Hematopoietic multipotent progenitor cell treated with erythropoietin and hydrocortisone succinate and interleukin-3 and kit ligand, for 8 days (in vitro differentiated cells): Measurements from ENCODE around the gene NAPG.
"Not testable (repeated sequence)": the region's sequence is repeated elsewhere in the genome, so short reads cannot be mapped to it uniquely, and the experiment has no call there.

ENCODE experiments used
- DNase-seq: peaks from one replicate; pipeline ENCODE4 v3.0.0-alpha.2; 2015

NAPG gene

DNA sequence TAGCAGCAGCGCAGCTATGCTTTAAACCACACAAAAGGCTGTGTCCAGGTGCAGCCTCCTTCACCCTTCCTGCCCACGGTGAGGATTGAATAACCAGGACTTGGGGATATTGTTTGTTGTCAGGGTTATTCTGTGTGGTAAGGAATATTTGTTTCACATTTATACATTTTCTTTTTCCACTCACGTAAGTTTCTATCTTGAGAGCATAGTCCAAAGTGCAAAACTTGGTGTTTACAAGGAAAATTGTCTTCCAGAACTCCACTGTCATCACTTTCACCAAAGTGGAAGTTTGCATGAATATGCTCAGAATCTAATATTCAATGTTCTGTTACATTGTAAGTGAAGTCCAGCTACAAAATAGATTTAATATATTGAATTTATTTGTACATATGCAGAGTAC lies 26.4 kb downstream of the NAPG start:
- no peak for DNase-seq

DNA sequence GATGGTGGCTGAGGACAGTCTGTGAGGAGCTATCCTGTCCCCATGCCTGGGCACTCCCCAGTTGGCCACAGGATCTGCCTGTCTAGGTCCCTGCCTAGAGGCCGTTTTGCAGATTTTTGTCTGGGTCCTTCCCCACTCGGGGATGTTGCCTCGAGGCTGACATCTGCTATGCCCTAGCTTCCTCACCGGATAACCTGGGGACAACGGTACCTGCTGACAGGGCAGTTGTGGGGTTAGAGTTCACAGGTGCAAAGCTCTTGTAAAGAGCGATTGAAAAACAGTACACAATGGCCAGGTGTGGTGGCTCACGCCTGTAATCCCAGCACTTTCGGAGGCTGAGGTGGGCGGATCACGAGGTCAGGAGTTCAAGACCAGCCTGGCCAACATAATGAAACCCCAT lies 30.4 kb downstream of the NAPG start:
- not testable (repeated sequence) for DNase-seq

DNA sequence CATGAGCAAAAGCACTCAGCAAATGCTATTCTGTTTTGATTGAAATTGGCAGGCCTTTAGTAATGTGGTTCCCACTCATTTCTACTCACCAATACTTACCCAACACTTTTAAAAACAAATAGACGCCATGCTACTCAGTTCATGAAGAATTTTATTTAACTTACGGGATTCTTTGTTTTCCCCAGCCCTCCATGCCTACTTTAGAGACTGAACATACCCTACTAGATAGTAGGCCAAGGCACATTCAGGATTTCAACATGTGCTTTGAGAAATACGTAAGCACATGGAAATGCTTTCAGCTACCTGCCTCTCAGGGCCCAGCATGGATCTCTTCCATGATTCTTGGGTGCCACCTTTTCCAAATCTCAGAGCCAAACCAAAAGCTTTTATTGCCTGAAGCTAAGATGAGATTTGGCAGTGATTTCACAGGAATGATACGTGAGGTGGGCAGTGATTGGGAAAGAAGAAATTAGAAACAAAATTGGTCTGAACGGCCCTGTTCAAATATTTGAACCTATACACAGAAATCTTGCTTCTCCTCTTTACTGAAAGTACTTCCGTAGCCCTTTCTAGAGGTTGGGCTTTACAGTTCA lies 31.4 kb downstream of the NAPG start:
- no peak for DNase-seq

DNA sequence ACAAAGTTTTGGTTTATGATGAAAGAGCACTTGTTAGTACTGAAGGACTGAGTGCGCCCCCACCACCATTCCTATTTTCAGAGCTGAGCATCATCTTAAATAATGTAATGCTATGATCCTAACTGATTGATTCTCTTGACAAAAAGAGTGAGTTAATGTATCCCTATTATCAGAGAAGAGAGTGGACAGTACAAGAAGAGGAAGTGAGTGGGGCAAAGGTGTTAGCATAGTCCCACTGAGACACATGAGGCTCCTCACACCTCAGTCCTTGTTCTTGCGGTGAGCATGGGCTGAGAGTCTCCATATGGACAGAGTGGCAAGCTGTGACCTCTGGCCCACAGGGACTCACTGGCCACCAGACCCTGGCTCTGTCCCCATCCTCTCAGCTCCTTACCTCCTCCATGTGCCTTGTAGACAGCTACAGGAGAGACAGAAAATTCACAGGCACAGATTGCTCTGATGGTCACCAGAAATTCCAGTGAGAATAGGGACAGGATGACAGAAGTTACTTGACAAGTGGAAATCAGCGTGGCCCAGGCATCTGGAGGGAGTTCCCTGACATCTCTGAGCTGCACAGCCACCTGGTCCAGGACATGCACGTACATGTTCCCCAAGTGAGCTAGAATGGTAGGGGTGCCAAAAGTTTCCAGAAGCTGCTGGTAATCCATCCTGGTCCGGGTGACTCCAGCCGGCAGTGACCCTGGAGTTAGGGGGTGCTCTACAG lies 32.6 kb downstream of the NAPG start:
- no peak for DNase-seq

DNA sequence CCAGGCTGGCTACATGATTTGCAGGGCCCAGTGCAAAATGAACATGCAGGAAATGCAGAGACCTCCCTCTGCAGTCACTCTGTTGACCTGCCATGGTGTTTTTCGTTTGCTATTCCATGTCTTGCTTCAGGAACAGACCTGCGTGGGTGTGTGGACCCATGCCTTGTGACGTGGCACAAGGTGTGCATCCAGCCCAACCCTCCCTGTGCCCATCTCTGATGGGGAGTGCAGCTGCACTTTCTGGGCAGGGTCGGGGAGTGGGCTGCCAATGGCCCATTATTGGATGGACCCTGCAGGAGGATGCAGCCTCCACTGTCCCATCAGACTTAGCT lies 33.1 kb downstream of the NAPG start:
- no peak for DNase-seq

DNA sequence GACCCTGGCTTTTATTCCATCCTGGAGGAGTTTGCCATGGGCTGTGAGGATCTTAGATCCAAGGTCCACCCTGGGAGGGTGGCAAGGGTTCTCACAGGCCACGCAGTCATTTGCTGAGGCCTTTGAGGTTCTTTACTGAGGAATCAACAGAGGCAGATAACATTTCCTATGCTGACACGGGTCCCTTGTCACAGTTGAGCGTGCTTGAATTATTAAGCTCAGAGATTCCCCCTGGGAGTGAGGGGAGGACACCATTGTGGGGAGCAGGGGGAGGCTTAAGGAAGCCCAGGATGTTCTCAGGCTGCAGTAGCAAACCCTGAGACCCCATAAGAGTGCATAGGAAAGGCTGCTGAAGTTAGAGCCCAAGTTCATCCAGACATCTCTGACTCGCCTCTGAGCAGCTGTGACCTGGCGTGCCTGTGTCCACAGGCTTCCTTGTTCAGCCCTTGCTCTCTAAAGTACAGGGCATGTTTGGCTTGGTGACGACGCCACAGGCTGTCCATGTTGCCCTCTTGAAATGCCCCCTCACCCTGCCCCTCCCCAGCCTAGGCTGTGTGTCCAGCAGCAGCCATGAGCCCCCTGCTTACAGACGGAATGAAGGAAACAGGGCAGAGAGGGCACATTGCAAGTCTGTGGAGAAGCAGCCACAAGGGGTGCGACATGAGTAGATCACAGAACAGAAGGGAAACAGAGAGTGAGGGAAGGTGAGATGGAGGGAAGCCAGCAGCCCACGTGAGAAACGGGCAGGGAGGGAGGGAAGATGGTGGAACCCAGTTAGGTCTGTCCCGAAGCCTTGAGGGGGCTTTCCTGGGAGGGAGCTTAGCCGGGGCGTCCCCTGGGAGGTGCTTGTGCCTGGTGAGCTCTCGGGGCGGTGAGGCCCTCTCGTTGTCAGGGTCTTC lies 34.0 kb downstream of the NAPG start:
- peak; percentile 16 for DNase-seq

DNA sequence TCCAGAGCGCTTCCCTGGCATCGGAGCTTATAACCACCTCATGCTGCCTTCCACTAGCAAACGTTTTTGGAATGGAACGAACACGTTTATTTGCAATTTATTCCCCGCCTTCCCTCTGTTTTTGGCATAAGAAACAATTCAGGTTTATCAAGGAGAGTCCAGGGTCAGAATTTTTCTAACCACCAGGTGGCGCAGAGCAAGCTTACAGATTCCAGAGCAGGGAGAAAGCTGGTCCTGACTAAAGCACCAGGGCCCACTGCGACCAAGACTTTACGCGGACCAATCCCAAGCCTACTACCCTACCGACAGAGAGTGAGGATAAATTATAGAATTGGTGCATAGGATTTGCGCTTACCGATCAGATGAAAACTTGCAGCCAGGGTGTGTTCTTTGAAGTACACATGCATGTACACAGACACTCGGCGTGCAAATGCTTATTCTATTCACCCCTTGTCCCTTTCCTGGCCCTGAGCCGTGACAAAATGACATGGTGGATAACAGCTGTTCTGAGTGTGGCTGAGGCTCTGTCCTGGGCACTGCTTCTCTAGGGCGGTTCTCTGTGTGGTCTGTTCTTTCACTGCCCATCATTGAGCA lies 34.7 kb downstream of the NAPG start:
- DNase-seq = peak; percentile 77

DNA sequence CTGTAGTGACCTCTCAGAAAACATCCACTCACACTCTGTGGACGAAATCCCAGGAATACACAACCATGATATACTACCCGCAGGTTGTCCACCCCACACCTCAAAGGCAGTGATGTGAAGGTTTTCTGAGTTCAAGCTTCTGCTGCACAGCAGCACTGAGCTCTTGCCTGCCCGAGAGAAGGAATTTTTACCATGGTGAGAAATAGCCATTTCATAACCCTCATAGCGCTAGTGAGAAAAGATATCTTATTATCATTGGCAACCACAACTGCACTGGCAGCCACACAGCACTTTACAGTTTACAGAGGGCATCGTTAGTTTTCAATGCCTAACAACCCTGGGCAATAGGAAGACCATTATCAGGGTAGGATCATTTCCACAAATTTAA lies 36.9 kb downstream of the NAPG start:
- peak; percentile 3 for DNase-seq

DNA sequence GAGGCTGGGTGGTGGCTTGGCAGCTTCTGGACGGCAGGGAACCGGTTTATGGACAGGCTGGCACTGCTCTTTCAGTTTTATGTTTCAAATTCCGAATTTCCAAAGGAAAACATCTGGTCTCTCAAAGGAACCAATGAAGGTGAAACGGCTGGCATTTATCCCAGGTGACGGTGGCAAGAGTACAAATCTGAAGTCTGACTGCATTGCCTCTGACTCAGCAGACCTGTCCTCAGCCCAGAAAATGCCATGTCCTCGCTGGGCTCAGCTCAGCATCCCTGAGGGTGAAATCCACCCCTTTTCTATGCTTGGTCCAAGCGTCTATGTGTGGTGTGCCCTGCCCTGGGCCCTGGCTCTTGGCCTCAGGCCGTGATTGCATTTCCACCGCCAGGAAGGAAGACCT lies 38.1 kb downstream of the NAPG start:
- DNase-seq = no peak

DNA sequence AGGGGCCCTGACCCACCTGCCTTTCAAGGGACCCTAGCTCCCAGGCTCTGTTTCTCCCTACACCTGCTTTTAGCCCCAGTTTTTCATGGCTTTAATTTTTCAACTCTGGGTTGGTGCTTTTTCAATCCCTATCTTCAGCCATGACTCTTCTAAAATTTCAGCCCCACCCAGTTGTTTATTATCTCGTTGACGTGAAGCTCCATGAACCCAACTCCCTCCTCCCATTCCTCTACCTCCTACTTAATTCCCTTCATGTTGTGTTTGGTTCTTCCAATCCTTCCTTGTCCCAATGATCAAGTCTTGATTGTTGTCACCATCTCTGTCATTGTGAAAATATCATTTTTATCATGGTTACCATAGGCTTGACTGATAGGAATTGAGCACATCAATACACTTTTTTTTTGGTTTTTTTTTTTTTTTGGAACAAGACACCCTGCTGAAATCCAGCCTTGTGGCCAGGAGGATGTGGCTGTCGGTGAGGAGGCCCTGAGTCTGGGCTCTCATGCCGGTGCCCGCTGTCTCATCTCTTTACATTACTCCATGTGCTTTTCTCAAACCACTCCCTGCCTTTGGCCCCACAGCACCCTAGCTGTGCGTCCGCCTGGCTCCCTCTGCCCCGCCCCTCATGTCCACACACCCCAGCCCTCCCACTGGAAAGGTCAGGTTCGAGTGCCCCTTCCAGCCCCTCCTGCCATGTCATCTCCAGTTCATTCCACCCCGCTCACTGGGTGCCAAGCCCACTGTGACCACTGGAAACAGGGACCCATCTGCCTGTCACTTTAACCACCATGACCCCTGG lies 39.3 kb downstream of the NAPG start:
- peak; percentile 6 for DNase-seq

DNA sequence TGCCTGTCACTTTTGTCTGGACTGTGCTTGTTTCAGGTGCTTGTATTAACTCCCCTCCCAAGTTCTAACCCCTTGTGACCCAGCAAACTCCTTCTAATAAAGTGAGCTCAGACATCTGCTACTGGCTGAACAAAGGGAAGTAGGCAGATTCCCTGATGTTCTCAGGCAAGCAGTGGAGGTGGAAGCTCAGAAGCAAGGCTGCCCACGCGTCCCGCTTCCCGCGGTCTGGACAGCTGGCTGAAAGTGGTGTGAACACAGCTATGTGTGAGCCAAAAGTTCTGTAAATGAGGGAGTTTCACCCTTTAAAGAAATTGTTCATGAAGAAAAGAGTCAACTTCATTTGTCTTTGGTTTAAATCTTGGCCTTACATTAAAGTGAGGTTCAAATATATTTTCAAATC lies 40.0 kb downstream of the NAPG start:
- DNase-seq = no peak

DNA sequence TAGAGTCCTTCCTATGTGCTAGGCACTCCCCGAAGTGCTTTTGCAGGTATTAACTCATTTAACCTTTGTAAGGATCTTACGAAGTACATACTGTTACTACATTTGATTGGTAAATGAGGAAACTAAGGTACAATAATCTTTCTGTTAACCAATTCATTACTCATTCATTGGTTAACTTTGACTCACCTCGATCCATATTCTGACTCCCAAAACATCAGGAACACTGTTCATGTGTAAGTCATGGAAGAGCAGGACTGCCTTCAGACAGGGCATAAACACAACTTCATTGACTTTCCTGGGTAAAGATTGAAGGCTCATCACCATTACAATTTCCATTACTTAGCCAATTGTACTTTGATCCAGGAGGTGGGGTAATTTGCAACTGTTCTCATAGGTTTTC lies 40.6 kb downstream of the NAPG start:
- no peak for DNase-seq

DNA sequence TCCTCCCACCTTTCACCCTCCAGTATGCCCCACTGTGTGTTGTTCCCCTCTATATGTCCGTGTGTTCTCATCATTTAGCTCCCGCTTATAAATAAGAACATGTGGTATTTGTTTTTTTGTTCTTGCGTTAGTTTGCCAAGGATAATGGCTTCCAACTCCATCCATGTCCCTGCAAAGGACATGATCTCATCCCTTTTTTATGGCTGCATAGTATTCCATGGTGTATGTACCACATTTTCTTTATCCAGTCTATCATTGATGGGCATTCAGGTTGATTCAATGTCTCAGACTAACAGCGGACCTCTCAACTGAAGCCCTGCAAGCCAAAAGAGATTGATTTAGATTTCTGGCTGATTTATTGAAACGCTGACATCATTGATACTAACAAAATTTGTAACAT lies 44.1 kb downstream of the NAPG start:
- DNase-seq = not testable (repeated sequence)

DNA sequence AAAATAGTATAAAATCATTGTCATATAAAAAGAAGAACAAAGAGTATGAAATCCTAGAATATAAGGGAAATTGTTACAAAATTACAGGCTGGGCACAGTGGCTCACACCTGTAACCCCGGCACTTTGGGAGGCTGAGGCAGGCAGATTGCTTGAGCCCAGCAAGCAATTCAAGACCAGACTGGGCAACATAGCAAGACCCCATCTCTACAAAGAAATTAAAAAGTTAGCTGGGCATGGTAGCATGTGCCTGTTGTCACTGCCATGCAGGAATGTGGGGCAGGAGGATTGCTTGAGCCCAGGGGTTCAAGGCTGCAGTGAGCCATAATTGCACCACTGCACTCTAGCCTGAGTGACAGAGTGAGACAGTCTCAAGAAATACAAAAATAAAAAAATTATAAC lies 44.8 kb downstream of the NAPG start:
- DNase-seq = no peak

DNA sequence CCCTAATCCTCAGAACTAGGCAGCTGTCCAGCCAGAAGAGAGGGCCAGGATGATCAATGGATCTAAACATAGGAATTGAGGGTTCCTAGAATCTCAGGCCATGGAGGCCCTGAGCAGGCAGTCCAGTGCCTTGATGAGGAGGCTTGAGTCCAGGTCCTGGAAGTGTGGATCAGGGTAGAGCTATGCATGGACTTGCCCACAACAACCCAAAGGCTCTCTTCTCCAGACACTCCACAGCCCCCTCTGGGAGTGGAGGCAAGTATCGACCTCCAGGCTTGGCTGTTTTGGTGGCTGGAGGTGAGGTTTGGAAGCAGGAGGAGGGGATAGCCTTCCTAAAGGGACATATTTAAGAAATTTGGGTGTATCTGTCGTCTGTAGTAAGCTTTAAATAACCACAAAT lies 45.7 kb downstream of the NAPG start:
- no peak for DNase-seq

DNA sequence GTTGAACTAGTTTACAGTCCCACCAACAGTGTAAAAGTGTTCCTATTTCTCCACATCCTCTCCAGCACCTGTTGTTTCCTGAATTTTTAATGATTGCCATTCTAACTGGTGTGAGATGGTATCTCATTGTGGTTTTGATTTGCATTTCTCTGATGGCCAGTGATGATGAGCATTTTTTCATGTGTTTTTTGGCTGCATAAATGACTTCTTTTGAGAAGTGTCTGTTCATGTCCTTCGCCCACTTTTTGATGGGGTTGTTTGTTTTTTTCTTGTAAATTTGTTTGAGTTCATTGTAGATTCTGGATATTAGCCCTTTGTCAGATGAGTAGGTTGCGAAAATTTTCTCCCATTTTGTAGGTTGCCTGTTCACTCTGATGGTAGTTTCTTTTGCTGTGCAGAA lies 47.4 kb downstream of the NAPG start:
- not testable (repeated sequence) for DNase-seq

DNA sequence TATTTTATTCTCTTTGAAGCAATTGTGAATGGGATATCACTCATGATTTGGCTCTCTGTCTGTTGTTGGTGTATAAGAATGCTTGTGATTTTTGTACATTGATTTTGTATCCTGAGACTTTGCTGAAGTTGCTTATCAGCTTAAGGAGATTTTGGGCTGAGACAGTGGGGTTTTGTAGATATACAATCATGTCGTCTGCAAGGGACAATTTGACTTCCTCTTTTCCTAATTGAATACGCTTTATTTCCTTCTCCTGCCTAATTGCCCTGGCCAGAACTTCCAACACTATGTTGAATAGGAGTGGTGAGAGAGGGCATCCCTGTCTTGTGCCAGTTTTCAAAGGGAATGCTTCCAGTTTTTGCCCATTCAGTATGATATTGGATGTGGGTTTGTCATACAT lies 48.6 kb downstream of the NAPG start:
- DNase-seq = not testable (repeated sequence)

DNA sequence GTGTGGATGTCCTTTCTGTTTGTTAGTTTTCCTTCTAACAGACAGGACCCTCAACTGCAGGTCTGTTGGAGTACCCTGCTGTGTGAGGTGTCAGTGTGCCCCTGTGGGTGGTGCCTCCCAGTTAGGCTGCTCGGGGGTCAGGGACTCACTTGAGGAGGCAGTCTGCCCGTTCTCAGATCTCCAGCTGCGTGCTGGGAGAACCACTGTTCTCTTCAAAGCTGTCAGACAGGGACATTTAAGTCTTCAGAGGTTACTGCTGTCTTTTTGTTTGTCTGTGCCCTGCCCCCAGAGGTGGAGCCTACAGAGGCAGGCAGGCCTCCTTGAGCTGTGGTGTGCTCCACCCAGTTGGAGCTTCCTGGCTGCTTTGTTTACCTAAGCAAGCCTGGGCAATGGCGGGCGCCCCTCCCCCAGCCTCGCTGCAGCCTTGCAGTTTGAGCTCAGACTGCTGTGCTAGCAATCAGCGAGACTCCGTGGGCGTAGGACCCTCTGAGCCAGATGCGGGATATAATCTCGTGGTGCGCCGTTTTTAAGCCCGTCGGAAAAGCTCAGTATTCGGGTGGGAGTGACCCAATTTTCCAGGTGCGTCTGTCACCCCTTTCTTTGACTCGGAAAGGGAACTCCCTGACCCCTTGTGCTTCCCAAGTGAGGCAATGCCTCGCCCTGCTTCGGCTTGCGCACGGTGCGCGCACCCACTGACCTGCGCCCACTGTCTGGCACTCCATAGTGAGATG lies 52.2 kb downstream of the NAPG start:
- not testable (repeated sequence) for DNase-seq

DNA sequence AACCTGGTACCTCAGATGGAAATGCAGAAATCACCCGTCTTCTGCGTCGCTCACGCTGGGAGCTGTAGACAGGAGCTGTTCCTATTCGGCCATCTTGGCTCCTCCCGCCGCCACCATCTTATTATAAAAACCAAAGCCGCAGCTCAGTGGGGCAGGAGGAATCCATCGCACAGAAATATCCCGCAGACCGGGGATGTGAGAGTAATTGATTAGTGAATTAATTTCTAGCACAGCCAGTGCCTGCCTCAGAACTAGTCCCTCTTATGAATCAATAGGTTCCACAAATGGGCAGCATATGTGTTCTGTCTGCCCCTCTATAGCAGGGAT lies 52.7 kb downstream of the NAPG start:
- DNase-seq = not testable (repeated sequence)

DNA sequence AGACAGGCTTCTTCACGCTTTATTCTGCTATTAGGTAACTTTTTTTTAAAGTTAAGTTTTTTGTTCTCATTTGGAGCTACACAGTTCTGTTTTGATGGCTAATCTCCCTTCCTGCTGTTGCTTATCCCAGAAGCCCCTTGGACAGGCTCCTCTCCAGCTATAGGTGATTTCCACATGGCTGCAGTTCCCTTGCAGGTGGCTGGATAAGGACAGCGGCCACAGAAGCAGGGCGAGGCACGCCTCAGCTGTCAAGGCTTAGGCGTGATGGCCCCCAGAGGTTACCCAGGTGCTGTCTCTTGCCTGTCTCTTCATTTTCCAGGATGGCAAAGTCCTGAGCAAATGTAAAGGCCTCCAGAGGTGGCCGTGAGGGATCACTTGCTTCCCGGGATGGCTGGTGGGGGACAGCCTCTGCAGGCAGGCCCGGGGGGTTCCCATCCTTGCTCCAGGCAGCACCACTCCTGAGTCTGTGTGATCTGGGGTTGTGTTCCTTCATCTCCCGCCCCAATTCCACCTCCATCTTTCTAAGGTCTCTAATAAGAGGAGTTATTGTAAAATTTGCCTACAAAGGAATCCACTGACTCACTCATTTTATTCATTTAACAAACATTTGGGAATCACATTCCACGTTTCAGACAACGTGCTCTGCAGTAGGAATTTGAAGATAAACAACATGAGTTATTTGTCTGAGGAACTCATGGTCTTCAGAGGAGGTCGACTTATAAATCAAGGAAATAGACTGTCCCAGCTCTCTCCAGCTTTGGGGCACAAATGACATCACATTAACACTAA lies 53.4 kb downstream of the NAPG start:
- DNase-seq = no peak

DNA sequence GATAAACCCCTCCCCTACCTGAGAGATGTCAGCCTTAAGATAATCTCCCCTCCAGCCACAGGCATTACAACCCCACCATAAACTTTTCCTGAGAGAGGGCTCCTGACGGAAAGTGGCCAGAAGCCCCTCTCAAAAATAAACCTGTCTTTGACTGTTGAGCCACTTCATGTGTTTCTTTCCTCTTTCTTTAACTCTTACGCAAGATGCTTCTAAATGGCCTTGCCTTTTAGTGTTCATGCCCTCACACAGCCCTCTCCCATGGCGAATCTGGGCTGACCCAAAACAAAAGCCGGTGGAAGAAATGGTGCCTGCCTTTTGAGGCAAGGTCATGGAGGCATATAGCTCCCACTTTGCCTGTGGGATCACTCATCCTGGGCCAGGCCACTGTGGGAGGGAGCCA lies 54.4 kb downstream of the NAPG start:
- no peak for DNase-seq
